Measurements from ENCODE around the gene CEP126. TPM values are rescaled to one million over a fixed set of nuclear protein-coding genes. Genes with fewer than 3 reads are reported as not detected.
A peak's percentile ranks its signal among the peaks of the same experiment; 100 is the strongest.

CEP126 gene
- total and polyA plus RNA-seq, 2 donors (not counting 1 experiment from before 2014, with no cell fraction given): 4.7 to 6.4 TPM

DNA sequence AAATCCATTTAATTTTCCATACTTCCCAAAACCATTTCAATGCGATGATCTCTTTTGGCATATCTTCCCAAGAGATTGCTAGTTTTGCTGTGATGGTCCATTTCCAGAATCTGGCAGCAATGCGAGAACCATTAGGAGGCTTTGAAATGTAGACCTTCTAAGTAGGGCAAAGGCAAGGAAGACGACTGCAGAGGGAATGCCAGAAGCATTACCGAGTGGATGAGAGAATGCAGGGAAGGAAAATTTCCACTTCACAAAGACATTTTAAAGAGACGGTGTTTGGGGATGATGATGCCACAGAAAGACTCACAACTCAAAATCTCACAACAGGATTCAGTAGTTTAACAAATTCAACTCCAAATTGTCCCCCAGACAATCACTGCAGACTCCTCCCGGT, 471 bp upstream of the CEP126 start:
- H3K36me3 ChIP-seq (ENCODE audit: control insufficient read depth, insufficient read depth, low read length): no peaks in the 10 kb centered on the region
- no peak for TF ChIP-seq EZH2 (IDR thresholded peaks at IDR 0.05; ENCODE audit: low read length, missing control alignments)
- TF ChIP-seq, protein P1, sequence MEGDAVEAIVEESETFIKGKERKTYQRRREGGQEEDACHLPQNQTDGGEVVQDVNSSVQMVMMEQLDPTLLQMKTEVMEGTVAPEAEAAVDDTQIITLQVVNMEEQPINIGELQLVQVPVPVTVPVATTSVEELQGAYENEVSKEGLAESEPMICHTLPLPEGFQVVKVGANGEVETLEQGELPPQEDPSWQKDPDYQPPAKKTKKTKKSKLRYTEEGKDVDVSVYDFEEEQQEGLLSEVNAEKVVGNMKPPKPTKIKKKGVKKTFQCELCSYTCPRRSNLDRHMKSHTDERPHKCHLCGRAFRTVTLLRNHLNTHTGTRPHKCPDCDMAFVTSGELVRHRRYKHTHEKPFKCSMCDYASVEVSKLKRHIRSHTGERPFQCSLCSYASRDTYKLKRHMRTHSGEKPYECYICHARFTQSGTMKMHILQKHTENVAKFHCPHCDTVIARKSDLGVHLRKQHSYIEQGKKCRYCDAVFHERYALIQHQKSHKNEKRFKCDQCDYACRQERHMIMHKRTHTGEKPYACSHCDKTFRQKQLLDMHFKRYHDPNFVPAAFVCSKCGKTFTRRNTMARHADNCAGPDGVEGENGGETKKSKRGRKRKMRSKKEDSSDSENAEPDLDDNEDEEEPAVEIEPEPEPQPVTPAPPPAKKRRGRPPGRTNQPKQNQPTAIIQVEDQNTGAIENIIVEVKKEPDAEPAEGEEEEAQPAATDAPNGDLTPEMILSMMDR (conservative IDR thresholded peaks at IDR 0.05 in 1 of 2, IDR thresholded peaks at IDR 0.05 in 1 of 2; ENCODE audit: low read depth in 1 of 2, low read length in 2 of 2): no peak
- H3K4me2 ChIP-seq (ENCODE audit: extremely low read depth, insufficient read depth, low read length): peak overlapping the region; percentile 97
- H3K9ac ChIP-seq (ENCODE audit: insufficient read depth, low read length): peak overlapping the region; percentile 82
- no peaks in the 10 kb centered on the region for H3K9me3 ChIP-seq (ENCODE audit: control insufficient read depth, insufficient read depth, low read depth, low read length)
- peak overlapping the region; percentile 49 to 89 (median 65) for H3K4me3 ChIP-seq (replicated peaks in 1 of 4; ENCODE audit: control extremely low read depth in 1 of 4, insufficient read depth in 1 of 4, low read depth in 3 of 4, low read length in 4 of 4)
- H4K20me1 ChIP-seq (ENCODE audit: control insufficient read depth, extremely low read depth, insufficient read depth, low read length): no peaks in the 10 kb centered on the region
- H3K27ac ChIP-seq (ENCODE audit: insufficient read depth, low read length): peak overlapping the region; percentile 73
- peaks cover 9% of the 10 kb centered on the region for H3K4me1 ChIP-seq (ENCODE audit: control insufficient read depth, extremely low read depth, insufficient read depth, low read length)
- peak overlapping the region; percentile 35 for H2AFZ ChIP-seq (ENCODE audit: low read length)
- H3K27me3 ChIP-seq (ENCODE audit: control insufficient read depth, insufficient read depth, low read length): no peaks in the 10 kb centered on the region
- no peaks in the 10 kb centered on the region for H3K79me2 ChIP-seq (ENCODE audit: control insufficient read depth, insufficient read depth, low read length)
- peak; percentile 49 to 61 for DNase-seq (ENCODE audit: low read depth in 2 of 2)

DNA sequence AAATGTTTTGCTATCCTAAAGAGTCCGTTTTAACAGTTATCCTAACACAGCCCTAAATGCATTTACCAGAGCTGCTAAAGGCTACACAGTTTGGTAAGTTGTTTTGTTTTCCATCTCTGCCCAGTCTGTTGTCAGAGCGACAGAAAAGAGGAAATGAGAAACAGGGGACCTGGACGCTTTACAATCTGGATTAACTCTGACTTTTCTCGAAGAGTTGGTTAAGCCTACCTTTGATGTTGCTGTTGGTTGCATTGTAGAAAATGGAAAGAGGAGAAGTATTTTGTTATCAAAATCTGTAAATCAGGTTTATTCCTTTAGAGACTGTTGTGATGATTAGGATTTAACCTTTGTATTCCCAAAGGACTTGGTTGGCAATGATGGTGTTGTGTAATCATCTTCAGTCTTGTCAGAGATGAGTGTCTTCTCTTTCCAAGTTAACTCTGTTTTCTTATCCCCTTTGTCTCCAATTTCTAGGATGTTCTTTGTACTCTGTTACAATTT, 1.0 kb downstream of the CEP126 start:
- Histone ChIP-seq H3K79me2 (ENCODE audit: control insufficient read depth, insufficient read depth, low read length) (no peaks in the 10 kb centered on the region), H3K4me1 (ENCODE audit: control insufficient read depth, extremely low read depth, insufficient read depth, low read length) (peaks cover 9% of the 10 kb centered on the region), H2AFZ (ENCODE audit: low read length) (peak overlapping the region; percentile 11), H3K27ac (ENCODE audit: insufficient read depth, low read length) (peak overlapping the region; percentile 73), H3K27me3 (ENCODE audit: control insufficient read depth, insufficient read depth, low read length) (no peaks in the 10 kb centered on the region), H3K36me3 (ENCODE audit: control insufficient read depth, insufficient read depth, low read length) (no peaks in the 10 kb centered on the region), H3K9ac (ENCODE audit: insufficient read depth, low read length) (peak overlapping the region; percentile 82), H3K4me2 (ENCODE audit: extremely low read depth, insufficient read depth, low read length) (peak overlapping the region; percentile 93), H3K9me3 (ENCODE audit: control insufficient read depth, insufficient read depth, low read depth, low read length) (no peaks in the 10 kb centered on the region), H4K20me1 (ENCODE audit: control insufficient read depth, extremely low read depth, insufficient read depth, low read length) (no peaks in the 10 kb centered on the region), H3K4me3 (replicated peaks in 1 of 4; ENCODE audit: control extremely low read depth in 1 of 4, insufficient read depth in 1 of 4, low read depth in 3 of 4, low read length in 4 of 4) (peak overlapping the region; percentile 49 to 89 (median 65))
- DNase-seq (ENCODE audit: low read depth in 2 of 2): peak; percentile 38 to 49
- no peak for TF ChIP-seq EZH2 (IDR thresholded peaks at IDR 0.05; ENCODE audit: low read length, missing control alignments)
- TF ChIP-seq, protein P1 (conservative IDR thresholded peaks at IDR 0.05 in 1 of 2, IDR thresholded peaks at IDR 0.05 in 1 of 2; ENCODE audit: low read depth in 1 of 2, low read length in 2 of 2): no peak

DNA sequence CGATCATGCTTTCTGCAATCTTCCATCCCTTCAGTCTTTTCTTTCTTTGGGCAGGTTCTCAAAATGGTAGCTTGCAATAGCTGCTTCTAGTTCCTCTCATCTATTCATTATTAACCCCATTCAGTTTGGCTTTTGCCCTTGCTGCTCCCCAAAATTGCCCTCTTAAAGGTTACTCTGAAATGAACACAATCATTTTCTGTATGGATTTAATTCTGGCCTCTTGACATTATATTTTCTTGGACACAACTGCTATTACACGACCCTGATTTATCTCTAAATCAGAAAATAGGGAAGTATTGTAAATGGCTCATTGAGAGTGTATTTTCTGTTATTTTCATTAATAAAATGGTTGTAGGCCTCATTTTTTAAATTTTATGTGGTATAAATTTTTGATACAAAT, 1.6 kb downstream of the CEP126 start, which contains the start of gene ANGPTL5:
Gene ANGPTL5 (minus strand): TSS at position 101 of the 400 bp plus-strand sequence. CDS start 8,613 bp downstream, outside the sequence.
- TF ChIP-seq EZH2 (IDR thresholded peaks at IDR 0.05; ENCODE audit: low read length, missing control alignments): no peak
- TF ChIP-seq, protein P1 (conservative IDR thresholded peaks at IDR 0.05 in 1 of 2, IDR thresholded peaks at IDR 0.05 in 1 of 2; ENCODE audit: low read depth in 1 of 2, low read length in 2 of 2): no peak
- peak within 1 kb of the TSS; percentile 11 for H2AFZ ChIP-seq (ENCODE audit: low read length)

More for the DNA sequence above, 1.6 kb downstream of the CEP126 start, which contains the start of gene ANGPTL5:
- DNase-seq (ENCODE audit: low read depth in 2 of 2): no peak
- Histone ChIP-seq H4K20me1 (ENCODE audit: control insufficient read depth, extremely low read depth, insufficient read depth, low read length) (no peaks in the 10 kb centered on the region), H3K27me3 (ENCODE audit: control insufficient read depth, insufficient read depth, low read length) (no peaks in the 10 kb centered on the region), H3K4me2 (ENCODE audit: extremely low read depth, insufficient read depth, low read length) (peak within 1 kb of the TSS; percentile 93), H3K4me1 (ENCODE audit: control insufficient read depth, extremely low read depth, insufficient read depth, low read length) (peaks cover 9% of the 10 kb centered on the region), H3K27ac (ENCODE audit: insufficient read depth, low read length) (peak within 1 kb of the TSS; percentile 73), H3K36me3 (ENCODE audit: control insufficient read depth, insufficient read depth, low read length) (no peaks in the 10 kb centered on the region), H3K4me3 (replicated peaks in 1 of 4; ENCODE audit: control extremely low read depth in 1 of 4, insufficient read depth in 1 of 4, low read depth in 3 of 4, low read length in 4 of 4) (peak within 1 kb of the TSS; percentile 49 to 89 (median 65)), H3K9ac (ENCODE audit: insufficient read depth, low read length) (peak within 1 kb of the TSS; percentile 82), H3K9me3 (ENCODE audit: control insufficient read depth, insufficient read depth, low read depth, low read length) (no peaks in the 10 kb centered on the region), H3K79me2 (ENCODE audit: control insufficient read depth, insufficient read depth, low read length) (no peaks in the 10 kb centered on the region)
